OCI-LY3 (cell line): Measurements from ENCODE around the gene HMX1.

Source experiments
- CTCF ChIP-seq: fragments of 200-600, 300-600 bp; sonication (generic); IDR thresholded peaks from 2 replicates; pipeline ENCODE4 v1.5.1; 2014; ENCODE audit warnings: antibody characterized with exemption, low read length, low read depth
- EZH2phosphoT487 ChIP-seq: fragments of 200-600 bp; shearing (Covaris generic); IDR thresholded peaks from 2 replicates; pipeline ENCODE4 v1.6.1; 2018; ENCODE audit warnings: antibody characterized with exemption, mixed run types, low read depth

GRCh38 chr4:8904666-8905065 is 33.0 kb upstream of the HMX1 start:
- TF ChIP-seq CTCF (no peak), EZH2phosphoT487 (no peak)
